ENCODE measurements around the gene TRIO.

DNA sequence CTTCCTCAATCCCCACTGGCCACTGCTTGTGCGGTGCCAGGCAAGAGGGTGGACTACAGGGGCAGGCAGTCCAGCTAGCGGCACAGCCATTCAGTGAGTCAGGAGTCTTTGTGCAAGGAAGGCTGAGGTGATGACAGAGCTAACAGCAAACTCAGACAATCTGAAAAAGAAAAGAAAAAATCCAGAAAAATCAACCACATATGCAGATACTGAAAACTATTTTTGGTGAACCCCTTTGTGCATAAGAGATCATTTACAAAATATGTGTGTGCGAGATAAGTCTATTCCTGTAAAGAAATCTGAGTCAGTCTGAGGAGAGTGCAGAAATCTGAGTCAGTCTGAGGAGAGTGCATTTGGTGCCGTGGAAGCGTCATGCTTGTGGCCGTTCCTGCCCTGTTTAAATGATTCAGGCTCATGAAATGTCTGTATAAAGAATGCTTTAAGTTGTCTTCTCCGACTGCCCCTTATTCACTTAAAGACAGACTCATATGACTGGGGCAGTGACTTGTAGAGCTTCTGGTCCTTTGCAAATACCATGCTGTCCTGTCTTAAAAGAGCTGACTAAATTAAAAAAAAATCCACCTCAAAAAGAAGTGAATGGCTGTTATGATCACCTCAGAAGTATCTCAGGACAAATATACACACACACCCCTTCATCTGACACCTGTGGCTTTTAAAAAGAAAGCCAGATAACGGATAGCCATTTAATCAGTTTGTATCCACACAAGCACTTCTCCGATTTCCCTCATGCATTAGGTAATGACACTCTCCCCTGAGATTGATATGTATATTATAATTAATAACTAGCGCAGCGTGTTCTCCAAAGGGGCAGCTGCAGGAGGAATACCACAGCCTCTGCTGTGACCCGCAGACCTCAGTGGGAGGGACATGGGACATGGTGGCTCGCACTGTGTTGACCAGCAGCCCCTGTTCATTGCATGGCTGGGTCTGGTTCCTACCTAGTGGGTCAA, 47.3 kb downstream of the TRIO start:
- TF ChIP-seq, protein P1, sequence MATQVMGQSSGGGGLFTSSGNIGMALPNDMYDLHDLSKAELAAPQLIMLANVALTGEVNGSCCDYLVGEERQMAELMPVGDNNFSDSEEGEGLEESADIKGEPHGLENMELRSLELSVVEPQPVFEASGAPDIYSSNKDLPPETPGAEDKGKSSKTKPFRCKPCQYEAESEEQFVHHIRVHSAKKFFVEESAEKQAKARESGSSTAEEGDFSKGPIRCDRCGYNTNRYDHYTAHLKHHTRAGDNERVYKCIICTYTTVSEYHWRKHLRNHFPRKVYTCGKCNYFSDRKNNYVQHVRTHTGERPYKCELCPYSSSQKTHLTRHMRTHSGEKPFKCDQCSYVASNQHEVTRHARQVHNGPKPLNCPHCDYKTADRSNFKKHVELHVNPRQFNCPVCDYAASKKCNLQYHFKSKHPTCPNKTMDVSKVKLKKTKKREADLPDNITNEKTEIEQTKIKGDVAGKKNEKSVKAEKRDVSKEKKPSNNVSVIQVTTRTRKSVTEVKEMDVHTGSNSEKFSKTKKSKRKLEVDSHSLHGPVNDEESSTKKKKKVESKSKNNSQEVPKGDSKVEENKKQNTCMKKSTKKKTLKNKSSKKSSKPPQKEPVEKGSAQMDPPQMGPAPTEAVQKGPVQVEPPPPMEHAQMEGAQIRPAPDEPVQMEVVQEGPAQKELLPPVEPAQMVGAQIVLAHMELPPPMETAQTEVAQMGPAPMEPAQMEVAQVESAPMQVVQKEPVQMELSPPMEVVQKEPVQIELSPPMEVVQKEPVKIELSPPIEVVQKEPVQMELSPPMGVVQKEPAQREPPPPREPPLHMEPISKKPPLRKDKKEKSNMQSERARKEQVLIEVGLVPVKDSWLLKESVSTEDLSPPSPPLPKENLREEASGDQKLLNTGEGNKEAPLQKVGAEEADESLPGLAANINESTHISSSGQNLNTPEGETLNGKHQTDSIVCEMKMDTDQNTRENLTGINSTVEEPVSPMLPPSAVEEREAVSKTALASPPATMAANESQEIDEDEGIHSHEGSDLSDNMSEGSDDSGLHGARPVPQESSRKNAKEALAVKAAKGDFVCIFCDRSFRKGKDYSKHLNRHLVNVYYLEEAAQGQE (IDR thresholded peaks at IDR 0.05; ENCODE audit: insufficient read depth in 1 of 2, low read depth in 2 of 2, low read length in 2 of 2) = no peak
- no peak for TF ChIP-seq POLR2AphosphoS5 (IDR thresholded peaks at IDR 0.05; ENCODE audit: low read depth, low read length)

All from PFSK-1 (cell line).